Measurements from ENCODE around the gene SORCS2.
"Not testable (repeated sequence)": the region's sequence is repeated elsewhere in the genome, so short reads cannot be mapped to it uniquely, and the experiment has no call there.

SORCS2 gene

DNA sequence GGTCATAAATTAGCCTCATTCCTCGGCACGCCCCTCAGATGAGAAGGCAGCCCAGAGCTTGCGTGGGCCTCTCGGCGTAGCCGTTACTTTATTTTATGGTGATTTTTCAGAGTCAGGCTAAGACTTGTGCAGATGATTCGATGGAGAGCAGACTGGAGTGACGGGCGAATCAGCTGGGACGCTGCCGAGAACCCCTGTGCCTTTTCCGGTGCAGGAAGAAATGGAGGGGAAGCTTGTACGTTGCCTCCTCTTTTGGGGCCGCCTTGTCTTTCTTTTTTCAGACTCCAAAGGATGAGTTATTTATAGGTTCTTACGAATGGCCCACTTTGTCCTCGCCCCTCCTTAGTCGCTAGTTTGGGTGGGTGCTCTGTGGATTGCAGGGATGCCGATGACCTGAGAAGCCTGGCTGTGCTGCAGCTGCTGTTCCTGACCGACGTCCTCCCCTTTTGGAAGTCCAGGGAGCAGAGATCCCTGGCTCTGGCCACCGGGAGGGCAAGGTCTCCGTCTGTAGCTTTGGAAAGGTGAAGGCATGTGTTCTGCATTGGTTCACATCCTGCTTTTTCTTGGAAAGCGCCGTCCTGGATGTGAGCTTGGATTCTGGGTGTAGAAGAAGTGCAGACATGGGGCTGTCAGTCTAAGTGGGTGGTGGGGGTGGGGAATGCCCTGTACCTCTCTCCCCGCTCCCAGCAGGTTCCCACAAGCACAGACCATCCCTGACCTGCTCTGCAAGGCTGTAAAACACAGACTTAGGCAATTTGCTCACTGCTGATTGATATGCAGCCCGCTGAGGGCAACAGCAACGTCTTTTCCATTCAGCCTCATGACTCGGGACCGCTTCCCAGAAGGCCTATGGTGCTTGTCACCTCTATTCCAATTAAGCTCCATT lies 9.3 kb downstream of the SORCS2 start:
- no peak for DNase-seq

DNA sequence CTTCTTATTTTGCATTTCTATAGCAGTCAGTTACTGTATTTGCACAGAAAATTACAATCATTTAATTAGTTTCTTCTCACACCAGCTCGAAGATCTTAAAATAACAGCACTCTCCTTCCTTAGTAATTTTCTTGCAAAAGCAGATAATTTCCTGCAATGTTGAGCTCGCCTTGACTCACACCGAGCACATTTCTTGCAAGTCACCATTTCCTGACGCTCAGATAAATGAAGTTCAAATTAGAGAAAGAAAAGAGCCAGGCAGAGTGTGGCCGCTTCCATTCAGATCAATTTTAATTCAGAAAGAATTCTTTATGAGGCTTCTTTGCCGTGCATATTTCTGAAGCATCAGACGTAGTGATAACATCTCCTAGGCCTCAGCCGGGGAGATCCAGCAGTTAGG lies 10.1 kb downstream of the SORCS2 start:
- DNase-seq, result no peak

DNA sequence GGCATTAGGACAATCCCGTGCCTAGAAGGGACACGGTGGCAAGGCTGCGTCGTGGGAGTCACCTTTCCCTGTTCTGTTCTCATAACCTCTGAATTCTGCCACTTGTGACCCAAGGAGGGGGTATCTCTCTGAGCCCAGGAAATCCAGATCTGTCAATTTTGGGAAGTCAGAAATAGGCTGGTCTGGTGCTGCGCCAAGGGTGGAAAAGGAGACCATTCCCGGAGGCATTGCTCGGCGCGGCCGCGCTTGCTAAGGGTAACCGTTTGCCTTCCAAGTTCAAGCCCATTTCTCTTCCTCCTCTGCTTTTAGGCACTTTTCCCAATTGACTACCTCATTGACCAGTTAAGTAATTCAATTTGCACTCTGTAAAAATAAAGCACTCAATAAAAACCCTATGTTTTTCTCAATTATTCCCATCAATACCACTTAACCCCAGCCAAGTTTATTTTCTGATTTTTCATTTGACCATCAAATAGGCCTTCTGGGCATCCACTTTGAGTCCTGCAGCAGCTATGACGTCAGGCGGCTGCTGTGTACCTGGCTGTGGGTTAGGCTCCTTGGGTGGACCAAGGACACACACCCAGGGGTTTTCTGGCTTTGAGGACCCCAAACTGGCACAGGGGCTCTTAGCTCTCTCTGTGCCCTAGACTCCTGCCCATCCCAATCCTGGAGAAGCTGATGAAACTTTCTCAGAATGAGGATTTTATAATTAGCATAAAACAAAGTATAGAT lies 12.5 kb downstream of the SORCS2 start:
- DNase-seq, result no peak

DNA sequence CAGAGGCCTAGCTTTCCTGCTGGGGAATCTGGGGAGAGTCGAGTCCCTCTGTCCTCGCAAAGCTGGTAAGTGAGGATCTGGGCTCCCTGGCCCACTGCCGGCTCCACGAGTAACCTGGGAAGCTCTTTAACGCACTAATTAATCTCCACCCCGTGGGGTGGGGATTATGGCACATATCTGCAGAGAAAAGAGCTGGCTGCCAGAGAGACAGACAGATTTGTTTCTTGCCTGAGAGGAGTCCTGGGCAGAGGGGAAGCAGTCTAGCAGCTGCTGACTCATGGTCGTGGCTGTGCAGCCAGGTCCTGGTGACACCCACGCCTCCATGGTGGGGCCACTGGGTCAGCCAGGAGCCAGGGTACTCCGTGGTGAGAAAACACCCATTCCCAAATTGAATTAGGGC lies 14.0 kb downstream of the SORCS2 start:
- DNase-seq, result no peak

DNA sequence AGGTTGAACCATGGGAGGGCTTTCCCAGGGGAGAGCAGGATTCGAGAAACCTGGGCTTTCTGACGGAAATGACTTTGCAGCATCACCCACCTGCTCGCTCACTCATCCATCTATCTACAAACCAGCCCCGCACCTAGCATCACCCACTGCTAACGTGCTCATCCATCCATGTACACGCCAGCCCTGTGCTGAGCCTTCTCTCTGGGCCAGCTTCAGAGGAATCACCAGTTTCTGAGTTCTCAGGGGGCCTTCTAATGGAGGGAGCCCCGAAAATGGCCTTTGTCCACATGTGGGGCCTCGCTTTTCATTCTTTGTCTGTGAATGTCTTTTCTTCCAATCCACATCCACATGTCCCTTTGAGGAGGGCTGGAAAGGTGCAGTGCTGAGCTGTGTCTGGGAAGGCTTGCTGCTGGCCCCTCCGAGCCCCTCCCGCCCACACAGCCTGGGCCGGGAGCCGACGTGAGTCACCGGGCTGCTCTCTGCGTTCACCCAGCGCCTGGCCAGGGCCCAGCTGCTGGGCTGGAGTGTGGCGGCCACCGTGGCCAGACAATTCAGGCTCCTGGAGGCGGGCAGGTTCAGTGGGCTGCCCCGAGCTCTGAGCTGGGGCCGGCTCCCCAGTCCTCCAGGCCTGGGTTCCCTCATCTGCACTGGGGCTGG lies 14.7 kb downstream of the SORCS2 start:
- DNase-seq, result no peak

DNA sequence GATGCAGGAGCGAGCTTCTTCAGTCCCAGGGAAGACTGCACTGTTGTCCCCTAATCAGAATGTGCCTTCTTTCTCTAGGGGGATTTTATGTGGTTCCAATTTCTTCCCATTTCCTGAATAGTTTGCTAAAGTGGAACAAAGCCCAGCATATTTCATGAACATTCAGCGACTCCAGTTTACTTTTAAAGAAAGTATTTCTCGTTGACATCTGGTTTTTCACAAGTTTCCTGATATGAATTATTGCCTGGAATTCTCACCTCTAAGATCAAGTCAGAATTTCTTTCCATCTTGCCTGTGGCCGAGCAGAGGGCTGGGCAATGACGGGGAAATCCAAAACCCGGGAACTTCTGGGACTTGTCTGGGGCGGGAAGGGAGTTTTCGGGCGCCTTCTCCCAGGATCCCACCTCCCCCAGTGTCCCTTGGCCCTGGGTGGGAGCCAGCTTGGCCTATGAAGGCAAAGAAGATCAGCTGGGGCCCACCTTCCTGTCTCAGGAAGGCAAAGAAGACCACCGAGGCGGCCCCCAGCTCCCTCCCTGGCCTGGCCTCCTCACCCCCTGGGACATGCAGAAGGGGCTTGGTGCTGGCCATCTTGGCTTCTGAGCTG lies 15.4 kb downstream of the SORCS2 start:
- no peak for DNase-seq

DNA sequence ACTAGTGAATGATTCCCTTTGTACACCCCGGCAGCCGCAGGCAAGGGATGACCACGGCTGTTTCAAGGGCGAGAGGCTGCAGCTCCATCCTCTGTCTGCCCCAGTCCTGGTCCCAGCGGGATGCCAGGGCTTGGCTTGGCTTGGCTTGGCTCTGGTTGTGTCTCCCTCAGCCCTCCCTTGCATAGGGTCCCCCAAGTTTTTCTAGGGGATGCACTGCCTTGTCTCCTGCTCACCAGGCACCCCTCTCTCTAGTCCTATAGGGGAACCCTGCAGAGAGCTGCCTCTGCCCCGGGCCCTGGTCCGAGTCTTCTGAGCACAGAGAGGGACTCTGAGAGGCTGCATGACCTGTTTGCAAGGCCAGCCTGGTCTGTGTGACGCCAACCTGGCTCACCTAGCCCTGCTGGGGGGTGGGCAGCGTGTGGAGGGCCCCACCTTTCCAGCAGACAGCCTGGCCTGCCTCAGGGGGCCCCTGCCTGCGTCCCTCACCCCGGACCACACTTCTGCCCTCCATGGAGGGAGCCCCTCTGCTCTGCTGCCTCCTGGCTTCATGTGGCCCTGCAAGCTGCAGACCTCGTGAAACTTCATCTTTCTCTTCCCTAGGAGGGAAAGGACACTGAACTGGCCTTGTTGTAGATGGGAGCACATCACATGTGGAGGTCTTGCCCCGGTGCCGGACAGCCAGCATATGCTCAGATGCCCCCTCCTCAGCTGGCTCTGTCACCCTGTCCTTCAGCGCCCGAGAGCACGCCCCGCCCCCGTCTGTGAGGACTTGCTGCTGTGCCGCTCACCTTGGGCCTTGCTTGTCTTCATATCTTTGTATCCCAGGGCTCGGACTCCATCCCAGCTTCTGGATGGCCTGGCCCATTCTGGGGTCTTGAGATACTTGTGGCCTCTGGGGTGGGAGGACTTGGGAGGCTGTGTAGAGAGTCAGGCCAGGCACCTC lies 16.4 kb downstream of the SORCS2 start:
- no peak for DNase-seq

DNA sequence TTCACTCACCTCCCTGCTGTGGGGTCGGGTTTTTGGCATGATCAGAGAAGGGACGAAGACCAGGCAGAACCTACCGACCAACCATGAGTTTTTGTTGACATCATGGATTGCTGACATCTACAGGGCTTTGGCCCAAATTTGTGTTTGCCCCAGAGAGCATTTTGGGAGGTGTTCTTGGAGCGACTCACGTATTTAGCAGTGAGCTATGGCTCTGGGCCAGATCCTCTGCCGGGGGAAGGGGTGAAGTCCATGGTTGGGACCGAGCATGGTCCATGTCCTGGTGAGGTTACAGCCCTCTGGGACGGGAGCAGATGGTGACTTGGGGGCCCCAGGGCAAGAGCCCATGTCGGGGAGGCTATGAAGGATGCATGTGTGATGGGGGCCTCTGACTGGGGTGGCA lies 17.4 kb downstream of the SORCS2 start:
- no peak for DNase-seq

DNA sequence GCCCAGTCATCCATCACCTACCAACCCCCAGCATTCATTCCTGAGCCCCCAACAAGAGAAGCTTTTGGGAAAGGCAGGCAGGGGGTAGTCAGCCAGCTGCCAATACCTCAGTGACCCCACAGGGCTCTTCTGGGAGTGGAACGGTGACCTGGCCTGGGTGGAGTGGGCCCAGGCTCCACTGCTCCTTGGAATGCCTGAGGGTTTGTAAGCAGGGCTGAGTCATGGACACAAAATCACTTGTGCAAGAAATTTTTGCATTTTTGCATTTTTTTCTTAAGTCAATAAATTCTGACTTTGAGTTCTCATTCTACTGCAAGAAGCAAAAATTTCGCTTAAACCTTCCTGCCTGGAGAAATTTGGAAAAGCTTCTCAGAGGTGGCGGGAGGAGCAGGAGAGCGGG lies 18.5 kb downstream of the SORCS2 start:
- no peak for DNase-seq

DNA sequence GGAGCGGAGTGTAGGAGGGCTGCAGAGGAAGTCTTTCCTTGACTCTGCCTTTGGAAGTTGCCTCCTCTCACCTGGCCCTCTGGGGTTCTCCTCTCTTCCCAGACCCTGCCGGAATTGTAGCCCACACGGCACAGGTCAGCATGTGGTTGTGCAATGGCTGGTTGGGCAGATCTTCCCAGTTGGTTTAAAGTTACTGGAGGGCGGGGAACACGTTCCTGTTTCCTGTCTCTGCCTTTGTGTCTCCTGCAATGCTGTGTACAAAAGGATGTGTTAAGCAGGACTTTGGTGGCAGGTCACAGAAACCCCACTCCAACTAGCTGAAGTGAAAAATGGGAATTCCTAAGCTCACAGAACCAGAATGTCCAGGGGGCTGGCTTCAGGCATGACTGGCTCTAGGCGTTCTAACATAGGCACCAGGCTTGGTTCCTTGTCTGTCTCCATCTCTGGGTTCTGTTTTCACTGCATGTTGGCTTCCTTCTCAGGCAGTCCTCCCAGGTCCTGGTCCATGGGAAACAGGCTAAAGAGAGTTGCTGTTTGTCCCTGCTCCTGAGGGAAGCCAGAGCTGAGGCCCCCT lies 19.9 kb downstream of the SORCS2 start:
- no peak for DNase-seq

DNA sequence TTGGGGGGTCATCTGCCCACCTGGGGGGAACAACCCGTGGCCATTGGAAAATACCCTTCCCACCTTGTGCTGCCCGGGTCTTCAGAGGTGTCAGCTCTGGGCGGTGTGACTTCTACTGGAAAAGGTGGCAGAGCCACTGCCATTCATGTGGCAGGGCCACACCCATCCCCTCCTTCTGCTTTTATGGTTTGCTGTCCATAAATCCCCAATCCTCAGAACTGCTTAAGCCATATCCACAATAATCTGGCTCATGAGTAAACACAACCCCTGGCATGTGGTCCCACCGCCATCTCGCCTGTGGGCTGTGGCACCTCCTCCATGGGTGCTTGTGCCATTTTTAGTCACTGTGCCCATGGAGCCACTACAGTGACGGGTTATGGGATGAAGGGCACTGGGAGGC lies 20.6 kb downstream of the SORCS2 start:
- DNase-seq, result no peak

DNA sequence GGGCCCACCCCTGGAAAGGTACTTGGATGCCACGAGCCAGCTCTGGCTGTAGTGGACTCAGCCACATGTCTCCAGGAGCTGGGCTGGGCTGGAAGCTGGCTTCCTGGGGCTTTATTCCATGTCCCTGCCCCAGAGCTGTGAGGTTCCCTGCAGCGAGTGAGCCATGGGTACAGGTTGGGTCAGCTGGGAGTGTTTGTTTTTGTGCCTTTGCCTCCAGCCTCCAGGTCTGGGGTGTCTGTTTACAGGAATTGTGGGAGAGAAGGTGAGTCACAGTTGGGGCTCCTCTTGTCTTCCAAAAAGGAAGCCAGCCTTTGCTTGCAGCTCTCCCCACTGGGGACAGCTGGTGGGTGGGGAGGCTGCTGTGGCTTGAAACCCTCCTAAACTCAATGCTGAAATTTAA lies 21.5 kb downstream of the SORCS2 start:
- DNase-seq, result no peak

DNA sequence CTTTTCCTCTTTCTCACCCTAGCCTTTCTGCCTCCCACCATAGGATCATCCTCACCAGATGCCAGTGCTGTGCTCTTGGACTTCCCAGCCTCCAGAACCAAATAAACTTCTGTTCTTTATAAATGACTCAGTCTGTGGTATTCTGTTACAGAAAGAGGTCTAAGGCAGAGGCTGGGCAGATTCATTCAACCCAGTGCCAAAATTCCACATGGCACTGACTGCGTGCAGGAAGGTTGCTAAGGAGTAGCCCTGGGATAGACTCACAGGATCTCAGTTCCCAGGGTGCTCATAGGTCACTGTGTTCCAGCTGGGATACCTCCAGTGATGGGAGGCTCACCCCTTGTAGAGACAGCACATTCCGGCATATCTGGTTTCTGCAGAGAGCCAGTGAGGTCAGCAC lies 22.0 kb downstream of the SORCS2 start:
- no peak for DNase-seq

DNA sequence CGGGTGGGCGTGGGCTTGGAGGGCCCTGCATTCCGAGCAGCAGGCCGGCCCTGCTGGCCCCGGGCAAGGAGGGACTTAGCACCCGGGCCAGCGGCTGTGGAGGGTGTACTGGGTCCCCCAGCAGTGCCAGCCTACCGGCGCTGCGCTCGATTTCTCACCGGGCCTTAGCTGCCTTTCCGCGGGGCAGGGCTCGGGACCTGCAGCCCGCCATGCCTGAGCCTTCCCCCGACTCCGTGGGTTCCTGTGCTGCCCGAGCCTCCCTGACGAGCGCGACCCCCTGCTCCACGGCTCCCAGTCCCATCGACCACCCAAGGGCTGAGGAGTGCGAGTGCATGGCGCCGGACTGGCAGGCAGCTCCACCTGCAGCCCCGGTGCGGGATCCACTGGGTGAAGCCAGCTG lies 22.8 kb downstream of the SORCS2 start:
- DNase-seq, result not testable (repeated sequence)

DNA sequence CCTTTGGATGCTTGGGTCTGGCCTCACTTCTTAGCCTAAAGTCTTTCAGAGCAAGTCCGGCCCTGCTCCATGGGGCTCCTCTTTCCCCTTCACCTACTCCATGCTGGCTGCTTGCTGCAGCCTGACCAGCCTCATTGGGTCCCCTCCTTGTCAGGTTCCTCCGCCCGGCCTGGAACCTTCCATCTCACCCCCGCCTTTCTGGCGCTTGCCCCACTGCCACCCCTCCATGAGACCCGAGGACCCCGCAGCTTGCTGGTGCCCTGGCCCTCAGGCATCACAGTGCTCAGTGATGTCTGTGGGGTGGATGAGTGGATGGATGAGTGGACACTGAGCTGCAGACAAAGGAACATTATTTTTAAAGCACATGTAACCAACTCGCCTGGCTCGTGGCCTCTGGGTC lies 24.7 kb downstream of the SORCS2 start:
- DNase-seq, result no peak

DNA sequence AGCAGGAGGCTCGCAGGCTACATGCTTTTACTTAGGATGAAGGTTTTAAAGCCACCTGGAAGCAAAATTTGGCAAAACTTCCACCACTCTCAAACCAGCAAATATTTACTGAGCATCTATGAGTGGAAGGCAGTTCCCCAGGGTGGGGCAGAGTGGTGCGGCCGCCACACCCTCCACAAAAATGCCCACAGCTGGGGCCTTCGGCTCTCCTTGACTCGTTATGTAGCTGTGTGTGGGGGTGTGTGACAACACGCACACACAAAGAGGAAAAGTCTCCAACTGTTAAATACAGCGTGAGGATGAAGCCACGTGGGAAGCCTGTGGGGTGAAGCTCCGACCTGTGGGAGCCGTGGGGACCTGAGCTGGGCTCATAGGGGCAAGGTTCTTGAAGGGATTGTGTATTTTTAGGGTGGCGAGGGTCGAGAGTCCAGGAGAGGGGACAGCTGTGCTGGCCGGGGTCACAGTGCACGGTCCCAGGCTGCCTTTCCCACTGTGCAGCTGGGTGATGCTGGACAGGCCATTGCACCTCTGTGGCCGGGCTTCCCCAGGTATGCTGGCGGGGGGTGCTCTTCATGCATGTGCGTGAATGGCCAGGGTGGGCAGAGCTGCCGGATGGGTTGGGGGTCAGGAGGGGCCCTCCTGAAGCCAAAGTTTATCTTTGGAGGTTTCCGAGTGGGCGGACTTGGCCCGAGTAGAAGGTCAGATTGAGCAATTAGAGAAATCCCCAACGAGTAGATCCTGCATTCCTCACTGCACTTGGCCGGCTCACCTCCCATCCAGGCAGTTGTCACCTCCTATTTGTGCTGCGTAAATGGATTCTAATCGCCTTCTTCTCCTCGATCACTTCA lies 25.4 kb downstream of the SORCS2 start:
- no peak for DNase-seq

DNA sequence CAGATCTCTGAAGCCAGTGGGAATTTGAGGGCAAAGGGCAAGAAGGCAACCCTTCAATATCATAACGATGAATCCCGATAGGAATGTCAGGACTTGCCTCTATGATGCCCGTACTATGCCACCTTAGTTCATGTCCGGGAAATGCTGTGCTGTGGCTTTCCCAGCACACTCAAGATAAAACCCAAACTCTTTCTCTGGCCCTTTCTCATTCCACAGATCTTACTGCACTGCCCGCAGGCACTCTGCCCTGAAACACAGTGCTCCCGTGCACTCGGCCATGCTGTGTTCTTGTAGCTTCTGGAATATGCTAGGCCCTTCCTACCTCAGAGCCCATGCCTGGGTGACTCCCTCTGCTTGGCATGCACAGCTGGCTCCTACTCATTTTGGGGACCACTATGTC lies 26.3 kb downstream of the SORCS2 start:
- no peak for DNase-seq

DNA sequence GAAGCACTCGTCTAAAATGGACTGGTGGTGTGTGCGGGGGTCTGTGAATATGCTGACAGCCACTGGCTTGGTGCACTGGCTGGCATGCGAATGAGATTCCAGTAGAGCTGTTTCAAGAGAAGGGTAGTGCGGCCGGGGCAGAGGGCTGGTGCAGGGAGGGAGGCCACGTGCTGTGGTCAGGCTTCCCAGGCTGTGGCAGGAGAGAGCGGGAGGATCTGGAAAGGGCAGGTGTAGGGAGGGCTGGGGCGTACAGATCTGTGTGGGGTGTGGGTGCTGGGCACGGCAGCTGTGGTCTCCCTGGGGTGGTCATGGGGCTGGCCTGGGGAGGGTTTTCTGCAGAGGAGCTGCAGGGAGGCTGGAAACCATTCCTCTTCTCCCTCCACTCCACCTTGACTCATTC lies 30.2 kb downstream of the SORCS2 start:
- DNase-seq, result no peak

DNA sequence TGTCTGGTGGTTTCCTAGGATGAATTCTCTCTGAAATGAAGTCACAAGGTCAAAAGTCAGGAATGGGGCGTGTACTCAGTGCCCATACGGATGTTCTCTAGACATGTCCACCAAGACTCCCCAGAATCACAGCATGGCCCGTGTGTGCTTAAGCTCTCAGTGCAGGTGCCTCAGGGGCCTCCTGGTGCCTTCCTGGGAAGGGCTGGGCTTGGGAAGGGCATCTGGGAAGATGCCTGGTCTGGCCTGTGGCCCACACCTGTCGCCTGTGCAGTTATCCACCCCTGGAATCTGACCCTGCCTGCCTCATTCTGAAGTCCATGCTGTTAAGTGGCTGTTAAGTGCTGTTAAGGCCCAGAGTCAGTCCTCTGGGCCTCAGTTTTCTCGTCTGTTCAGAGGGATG lies 31.2 kb downstream of the SORCS2 start:
- no peak for DNase-seq

DNA sequence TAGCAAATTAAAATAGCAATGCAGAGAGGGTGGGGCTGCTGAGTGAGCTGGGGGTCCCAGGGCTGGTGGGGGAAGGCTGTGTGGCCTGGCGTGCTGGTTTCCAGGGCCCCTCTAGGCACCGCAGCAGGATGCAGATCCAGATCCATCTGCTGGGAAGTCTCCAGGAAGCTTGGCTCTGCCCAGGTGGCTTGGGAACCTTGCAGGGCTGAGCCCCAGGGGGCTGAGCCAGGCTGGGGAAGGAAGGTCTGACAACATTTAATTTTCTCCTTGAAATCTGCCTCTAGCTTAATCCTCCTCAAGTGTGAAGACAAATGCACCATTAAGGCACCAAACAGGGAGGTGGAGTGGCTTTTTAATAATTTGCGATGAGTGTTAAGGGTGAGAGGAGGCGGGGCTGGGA lies 31.7 kb downstream of the SORCS2 start:
- no peak for DNase-seq

Measured in stimulated activated CD4-positive, alpha-beta T cell treated with anti-CD3 and anti-CD28 coated beads, Interleukin-2, amount 100 ng/mL, for 48 hours (primary cell).